ENCODE measurements around the gene PRICKLE4.

DNA sequence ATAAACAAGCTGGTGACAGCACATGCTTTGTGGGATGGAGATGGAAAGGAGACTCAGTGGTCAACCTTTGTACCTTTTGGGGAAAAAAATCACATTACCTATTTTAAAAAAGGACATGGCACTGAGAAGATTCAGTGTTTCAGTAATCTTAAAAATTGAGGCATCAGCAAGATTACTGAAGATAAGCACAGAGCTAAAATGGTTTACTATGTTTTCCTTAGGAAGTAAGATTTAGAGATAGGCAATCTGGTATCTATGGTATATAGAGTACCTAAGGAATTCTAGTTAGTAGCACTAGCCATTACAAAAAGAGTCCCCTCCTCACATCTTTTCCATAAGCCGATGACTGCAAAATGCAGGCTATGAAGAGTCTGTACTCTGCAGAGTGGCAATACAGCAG, 42.6 kb downstream of the PRICKLE4 start:
- TF ChIP-seq CTCF (IDR thresholded peaks at IDR 0.05; ENCODE audit: insufficient read depth, low read length, poor library complexity, severe bottlenecking) = no peak
- TF ChIP-seq EZH2phosphoT487 (conservative IDR thresholded peaks at IDR 0.05; ENCODE audit: low read length) = no peak
